Measurements from ENCODE around the gene TMEM108.

Gene TMEM108

DNA sequence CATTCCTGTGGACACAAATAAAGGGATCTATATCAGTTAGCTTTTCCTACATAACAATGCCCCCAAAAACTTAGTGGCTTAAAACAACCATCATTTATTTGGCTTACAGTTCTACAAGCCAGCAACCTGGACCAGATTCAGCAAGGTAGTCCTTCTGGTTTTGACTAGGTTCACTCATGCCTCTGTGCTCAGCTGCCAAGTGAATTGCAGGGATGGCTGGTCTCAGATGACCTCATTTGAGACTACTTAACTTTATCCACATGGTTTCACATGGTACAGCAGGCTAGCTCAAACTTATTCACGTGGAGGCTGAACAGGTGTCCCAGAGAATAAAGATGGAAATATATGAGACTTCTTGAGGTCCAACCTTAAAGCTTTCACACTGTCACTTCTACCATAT, 242.4 kb downstream of the TMEM108 start:
- no peak overlapping the region for H3K4me3 ChIP-seq (replicated peaks; ENCODE audit: low read depth, low read length)
- TF ChIP-seq, protein P1, sequence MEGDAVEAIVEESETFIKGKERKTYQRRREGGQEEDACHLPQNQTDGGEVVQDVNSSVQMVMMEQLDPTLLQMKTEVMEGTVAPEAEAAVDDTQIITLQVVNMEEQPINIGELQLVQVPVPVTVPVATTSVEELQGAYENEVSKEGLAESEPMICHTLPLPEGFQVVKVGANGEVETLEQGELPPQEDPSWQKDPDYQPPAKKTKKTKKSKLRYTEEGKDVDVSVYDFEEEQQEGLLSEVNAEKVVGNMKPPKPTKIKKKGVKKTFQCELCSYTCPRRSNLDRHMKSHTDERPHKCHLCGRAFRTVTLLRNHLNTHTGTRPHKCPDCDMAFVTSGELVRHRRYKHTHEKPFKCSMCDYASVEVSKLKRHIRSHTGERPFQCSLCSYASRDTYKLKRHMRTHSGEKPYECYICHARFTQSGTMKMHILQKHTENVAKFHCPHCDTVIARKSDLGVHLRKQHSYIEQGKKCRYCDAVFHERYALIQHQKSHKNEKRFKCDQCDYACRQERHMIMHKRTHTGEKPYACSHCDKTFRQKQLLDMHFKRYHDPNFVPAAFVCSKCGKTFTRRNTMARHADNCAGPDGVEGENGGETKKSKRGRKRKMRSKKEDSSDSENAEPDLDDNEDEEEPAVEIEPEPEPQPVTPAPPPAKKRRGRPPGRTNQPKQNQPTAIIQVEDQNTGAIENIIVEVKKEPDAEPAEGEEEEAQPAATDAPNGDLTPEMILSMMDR (IDR thresholded peaks at IDR 0.05; ENCODE audit: low read depth, low read length, missing control alignments) = no peak
- no peak for DNase-seq (ENCODE audit: extremely low read depth, low read depth)

DNA sequence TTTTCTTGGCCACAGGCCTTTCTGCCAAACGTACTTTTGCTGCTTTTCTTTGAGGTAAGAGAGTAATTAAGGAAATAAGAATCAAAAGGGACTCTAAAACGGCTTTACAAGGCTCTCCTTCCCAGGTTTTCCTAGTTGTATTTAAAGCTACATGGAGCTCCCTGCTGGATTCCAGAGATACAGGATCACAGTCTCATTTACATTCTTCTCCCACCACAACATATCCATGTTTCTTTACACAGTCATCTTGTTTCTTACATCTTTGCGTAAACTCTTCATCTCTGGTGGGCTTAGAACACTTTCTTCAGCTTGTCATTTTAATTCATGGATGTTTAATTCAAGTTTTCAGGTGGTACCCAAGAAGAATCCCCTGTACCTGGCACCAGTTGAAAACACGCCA, 244.0 kb downstream of the TMEM108 start:
- TF ChIP-seq, protein P1 (IDR thresholded peaks at IDR 0.05; ENCODE audit: low read depth, low read length, missing control alignments) = no peak
- H3K4me3 ChIP-seq (replicated peaks; ENCODE audit: low read depth, low read length) = no peak overlapping the region
- no peak for DNase-seq (ENCODE audit: extremely low read depth, low read depth)

DNA sequence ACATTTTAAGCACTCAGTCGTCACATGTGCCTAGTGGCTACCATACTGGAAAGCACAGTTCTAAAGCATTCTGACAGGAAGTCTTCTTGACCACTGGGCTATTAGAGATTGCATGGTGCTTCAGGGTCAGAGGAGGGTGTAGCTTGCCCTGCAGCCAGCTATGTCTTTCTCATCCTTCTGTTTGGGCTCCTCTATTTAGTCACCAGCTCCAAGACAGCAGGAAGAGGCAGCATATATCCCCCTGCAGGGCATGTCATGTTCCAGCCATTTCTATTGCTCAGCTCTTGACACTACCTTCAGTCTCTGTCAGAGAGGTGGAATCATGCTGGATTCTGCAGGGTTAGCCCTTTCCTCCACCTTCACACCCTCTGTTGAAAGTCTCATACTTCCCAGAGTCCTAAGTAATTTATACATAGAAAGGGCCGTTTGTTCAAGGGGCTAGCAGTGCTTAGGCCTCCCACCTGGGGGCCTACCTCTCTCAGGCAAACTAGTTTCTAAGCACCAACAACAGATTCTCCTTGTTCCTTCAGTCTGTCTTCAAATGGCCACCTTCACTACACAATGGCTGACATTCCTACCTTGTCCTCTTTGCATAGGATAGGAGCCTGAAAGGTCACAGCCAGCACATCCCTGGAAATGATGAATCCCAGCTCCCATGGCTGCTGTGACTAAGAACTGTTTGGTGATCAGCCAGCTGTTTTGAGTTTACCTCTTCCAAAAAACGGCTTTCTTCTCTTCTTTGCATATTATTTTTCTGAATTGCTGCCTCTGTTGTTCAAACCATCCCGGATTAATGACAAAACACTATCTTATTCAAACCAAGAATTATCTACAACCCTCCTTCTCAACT, 246.0 kb downstream of the TMEM108 start:
- TF ChIP-seq, protein P1 (IDR thresholded peaks at IDR 0.05; ENCODE audit: low read depth, low read length, missing control alignments) = no peak
- no peak overlapping the region for H3K4me3 ChIP-seq (replicated peaks; ENCODE audit: low read depth, low read length)
- DNase-seq (ENCODE audit: extremely low read depth, low read depth) = no peak

DNA sequence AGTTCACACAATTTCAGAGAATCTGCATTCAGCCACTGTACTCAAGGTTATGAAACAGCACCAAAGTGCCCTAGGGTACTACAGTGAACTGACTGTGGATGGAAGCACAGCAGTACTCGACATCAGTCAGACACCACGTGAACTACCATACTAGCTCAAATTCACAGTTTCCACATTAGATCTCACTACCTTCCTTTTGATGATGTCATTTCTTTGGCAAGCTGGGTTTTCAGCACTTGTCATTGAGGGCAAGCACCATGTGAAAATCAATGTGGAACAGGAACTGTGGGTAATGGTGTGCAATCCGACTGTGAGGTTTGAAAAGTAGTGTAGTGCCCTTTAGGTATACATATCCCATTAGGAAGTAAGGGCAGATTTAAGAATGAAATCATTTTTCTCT, 251.1 kb downstream of the TMEM108 start:
- no peak overlapping the region for H3K4me3 ChIP-seq (replicated peaks; ENCODE audit: low read depth, low read length)
- TF ChIP-seq, protein P1 (IDR thresholded peaks at IDR 0.05; ENCODE audit: low read depth, low read length, missing control alignments) = no peak
- DNase-seq (ENCODE audit: extremely low read depth, low read depth) = no peak

DNA sequence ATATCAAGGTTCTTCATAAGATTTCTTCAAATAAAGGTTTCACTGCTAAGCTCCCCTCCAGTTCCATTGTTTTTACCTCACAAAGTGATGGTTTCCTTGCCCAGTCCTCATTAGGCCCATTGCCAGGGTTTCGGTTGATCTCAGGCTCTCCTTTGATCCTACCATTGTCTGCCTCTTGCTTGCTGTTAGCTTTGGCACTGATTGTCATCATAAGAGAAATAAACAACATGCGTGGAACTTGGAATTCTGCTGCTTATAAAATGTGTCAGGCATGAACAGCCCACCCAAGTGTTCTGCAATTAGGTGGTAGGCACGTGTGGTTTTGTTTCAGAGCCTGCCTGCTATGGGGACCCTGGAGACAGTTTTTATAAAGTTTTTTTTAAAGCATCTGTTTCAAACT, 254.1 kb downstream of the TMEM108 start:
- H3K4me3 ChIP-seq (replicated peaks; ENCODE audit: low read depth, low read length) = no peak overlapping the region
- TF ChIP-seq, protein P1 (IDR thresholded peaks at IDR 0.05; ENCODE audit: low read depth, low read length, missing control alignments) = no peak
- no peak for DNase-seq (ENCODE audit: extremely low read depth, low read depth)

DNA sequence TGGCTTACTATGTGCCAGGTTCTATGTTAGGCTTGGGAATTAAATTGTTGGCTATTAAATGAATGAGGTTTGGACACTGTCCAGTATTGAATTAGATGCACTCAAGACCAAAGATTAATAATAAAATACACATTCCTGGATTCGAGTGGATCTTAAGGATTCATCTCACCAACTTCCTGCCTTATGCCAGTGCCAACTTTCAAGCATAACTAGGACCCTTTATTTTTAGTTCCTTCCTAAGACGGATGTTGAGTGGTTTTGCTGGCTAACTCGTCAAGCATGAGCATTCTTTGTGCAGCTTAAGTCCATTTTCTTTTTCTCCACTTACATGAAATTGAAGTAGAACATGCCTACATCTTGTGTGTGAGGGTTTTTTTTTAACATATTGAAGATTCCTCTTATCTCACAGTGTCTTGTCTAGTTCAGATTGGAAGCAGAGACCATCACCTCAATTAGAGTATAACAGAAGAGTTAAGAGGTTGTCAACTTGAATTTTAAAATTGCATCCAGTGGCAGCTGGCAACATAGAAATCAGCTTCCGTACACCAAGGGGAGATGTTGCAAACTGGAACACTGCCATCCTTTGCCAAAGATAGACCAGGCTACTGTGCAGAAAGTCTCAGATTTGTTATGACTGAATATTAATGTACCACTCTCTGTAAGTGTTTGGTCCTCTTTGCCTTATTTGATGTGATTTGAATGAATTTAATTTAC, 255.4 kb downstream of the TMEM108 start:
- no peak for DNase-seq (ENCODE audit: extremely low read depth, low read depth)
- H3K4me3 ChIP-seq (replicated peaks; ENCODE audit: low read depth, low read length) = no peak overlapping the region
- TF ChIP-seq, protein P1 (IDR thresholded peaks at IDR 0.05; ENCODE audit: low read depth, low read length, missing control alignments) = no peak
